ENCODE data around the gene RNF128. TPM values are rescaled to one million over a fixed set of nuclear protein-coding genes. Genes with fewer than 3 reads are reported as not detected.
"Not testable (repeated sequence)": the region's sequence is repeated elsewhere in the genome, so short reads cannot be mapped to it uniquely, and the experiment has no call there.

Gene RNF128
- total and polyA plus RNA-seq, 4 donors: 23.1 to 60.4 (median 43.5) TPM

DNA sequence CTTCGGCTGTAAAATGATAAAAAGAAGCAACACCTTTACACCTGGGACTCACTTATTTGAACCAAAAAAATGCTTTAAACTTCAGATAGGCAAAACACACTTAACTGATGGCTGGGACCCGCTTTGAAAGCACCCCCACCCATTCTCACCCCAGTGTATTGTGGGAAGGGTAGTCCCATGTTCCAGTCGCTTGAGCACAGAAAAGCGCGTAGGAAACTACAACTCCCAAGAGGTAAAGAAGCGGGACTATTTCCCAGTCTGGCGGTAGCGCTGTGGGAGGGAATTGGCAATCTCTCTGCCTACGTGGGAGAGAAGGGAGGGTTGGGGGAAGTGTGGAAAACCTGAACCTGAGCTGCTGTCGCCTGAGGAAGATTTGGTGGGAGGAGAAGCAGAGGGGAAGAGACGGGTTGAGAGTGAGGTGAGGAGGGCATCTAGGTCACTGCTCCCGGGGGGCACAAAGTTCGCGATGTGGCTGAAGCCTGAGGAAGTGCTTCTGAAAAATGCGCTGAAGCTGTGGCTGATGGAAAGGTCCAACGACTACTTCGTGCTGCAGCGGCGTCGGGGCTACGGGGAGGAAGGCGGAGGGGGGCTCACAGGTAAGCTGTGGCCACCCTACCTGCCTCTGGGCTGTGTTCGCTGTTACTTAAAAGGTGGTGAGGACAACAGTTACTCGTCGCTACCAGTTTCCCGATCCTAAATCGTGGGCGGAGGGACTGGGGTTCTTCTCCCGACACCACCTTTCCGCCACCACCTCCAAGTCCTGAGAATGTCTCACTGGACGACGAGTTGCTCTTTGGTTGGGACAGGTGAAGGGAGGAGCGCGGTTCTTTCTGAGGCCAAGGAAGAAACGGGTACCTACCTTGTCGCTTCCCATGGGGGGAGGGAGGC, 76.1 kb downstream of the RNF128 start, which contains the start of gene TBC1D8B (continued):
- peak; percentile 41 for TF ChIP-seq SP1 (IDR thresholded peaks at IDR 0.05)
- TF ChIP-seq RAD21 (IDR thresholded peaks at IDR 0.05): peak in 1 of 2 donors; percentile 6
- TF ChIP-seq FOXA2 (IDR thresholded peaks at IDR 0.05): no peak
- TF ChIP-seq, protein P1, sequence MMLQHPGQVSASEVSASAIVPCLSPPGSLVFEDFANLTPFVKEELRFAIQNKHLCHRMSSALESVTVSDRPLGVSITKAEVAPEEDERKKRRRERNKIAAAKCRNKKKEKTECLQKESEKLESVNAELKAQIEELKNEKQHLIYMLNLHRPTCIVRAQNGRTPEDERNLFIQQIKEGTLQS (IDR thresholded peaks at IDR 0.05): no peak
- TF ChIP-seq, protein P2, sequence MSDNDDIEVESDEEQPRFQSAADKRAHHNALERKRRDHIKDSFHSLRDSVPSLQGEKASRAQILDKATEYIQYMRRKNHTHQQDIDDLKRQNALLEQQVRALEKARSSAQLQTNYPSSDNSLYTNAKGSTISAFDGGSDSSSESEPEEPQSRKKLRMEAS (IDR thresholded peaks at IDR 0.05): peak; percentile 27
- peak; percentile 54 for TF ChIP-seq YY1 (IDR thresholded peaks at IDR 0.05)
- peak; percentile 35 to 36 for TF ChIP-seq HNF4A (conservative IDR thresholded peaks at IDR 0.05)
- peak; percentile 56 to 74 for TF ChIP-seq RXRA (IDR thresholded peaks at IDR 0.05)
- TF ChIP-seq FOXA1 (IDR thresholded peaks at IDR 0.05): no peak
- TF ChIP-seq NR2F2 (IDR thresholded peaks at IDR 0.05): peak; percentile 29

DNA sequence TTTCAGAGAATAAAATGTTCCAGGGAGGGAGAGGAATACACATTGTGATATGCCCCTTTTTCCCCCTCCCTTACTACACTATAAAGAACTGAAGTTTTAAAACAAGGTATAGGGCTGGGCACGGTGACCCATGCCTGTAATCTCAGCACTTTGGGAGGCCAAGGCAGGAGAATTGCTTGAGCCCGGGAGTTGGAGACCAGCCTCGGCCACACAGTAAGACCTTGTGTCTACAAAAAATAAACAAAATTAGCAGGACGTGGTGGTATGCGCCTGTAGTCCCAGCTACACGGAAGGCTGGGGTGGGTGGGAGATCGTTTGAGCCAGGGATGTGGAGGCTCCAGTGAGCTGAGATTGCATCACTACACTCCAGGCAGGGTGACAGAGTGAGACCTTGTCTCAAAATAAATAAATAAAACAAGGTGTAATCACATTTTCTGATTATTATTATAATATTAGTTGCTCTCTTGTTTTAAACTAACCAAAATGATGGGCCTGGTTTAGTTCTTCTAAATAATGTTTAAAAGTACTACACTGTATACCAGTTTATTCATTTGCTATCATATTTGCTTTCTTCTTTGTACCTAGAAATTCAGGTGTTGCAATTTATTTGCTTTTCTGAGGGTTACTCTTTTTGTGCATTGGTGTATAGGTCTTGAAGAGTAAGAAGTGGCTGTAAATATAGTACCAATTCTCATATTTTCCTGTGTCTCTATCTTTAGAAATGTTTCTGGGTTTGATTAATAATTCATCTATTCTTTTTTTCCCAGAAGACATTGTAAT, 84.8 kb downstream of the RNF128 start:
- 54% methylated on average over 7 of the region's 7 CpGs for WGBS
- no peak for DNase-seq (ENCODE audit: low spot score)
- Histone ChIP-seq H3K27me3 (ENCODE audit: control insufficient read depth in 4 of 4, insufficient read depth in 4 of 4, low read length in 3 of 4) (peaks cover 0 to 4% (median 0%) of the 10 kb centered on the region in 4 donors), H3K36me3 (ENCODE audit: control insufficient read depth in 4 of 4, insufficient read depth in 3 of 4, low read depth in 1 of 4, low read length in 3 of 4) (no peaks in the 10 kb centered on the region), H3K27ac (ENCODE audit: low read depth in 1 of 2, low read length in 2 of 2) (no peak overlapping the region), H3K9ac (ENCODE audit: low read depth in 1 of 2, low read length in 2 of 2) (no peak overlapping the region), H3K9me3 (ENCODE audit: control insufficient read depth in 4 of 4, low read length in 3 of 4) (no peaks in the 10 kb centered on the region), H3K4me1 (ENCODE audit: control insufficient read depth in 4 of 4, insufficient read depth in 4 of 4, low read length in 3 of 4) (peaks cover 0 to 2% (median under 1%) of the 10 kb centered on the region in 4 donors), H3K4me3 (ENCODE audit: low read depth in 1 of 3, low read length in 3 of 3) (no peak overlapping the region)
- TF ChIP-seq, protein P3, sequence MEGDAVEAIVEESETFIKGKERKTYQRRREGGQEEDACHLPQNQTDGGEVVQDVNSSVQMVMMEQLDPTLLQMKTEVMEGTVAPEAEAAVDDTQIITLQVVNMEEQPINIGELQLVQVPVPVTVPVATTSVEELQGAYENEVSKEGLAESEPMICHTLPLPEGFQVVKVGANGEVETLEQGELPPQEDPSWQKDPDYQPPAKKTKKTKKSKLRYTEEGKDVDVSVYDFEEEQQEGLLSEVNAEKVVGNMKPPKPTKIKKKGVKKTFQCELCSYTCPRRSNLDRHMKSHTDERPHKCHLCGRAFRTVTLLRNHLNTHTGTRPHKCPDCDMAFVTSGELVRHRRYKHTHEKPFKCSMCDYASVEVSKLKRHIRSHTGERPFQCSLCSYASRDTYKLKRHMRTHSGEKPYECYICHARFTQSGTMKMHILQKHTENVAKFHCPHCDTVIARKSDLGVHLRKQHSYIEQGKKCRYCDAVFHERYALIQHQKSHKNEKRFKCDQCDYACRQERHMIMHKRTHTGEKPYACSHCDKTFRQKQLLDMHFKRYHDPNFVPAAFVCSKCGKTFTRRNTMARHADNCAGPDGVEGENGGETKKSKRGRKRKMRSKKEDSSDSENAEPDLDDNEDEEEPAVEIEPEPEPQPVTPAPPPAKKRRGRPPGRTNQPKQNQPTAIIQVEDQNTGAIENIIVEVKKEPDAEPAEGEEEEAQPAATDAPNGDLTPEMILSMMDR (IDR thresholded peaks at IDR 0.05; ENCODE audit: low read depth, low read length, missing input control): no peak
- TF ChIP-seq RAD21 (IDR thresholded peaks at IDR 0.05) (no peak), JUND (IDR thresholded peaks at IDR 0.05) (no peak), FOXA2 (IDR thresholded peaks at IDR 0.05) (no peak), GABPA (IDR thresholded peaks at IDR 0.05 in 1 of 2, conservative IDR thresholded peaks at IDR 0.05 in 1 of 2) (no peak), FOXA1 (IDR thresholded peaks at IDR 0.05) (no peak), YY1 (IDR thresholded peaks at IDR 0.05) (no peak), SP1 (IDR thresholded peaks at IDR 0.05) (no peak), NR2F2 (IDR thresholded peaks at IDR 0.05) (no peak), HNF4G (IDR thresholded peaks at IDR 0.05) (no peak), HNF4A (conservative IDR thresholded peaks at IDR 0.05) (no peak), EGR1 (IDR thresholded peaks at IDR 0.05; ENCODE audit: low read depth in 2 of 2) (no peak), RXRA (IDR thresholded peaks at IDR 0.05) (no peak)
- TF ChIP-seq, protein P2 (IDR thresholded peaks at IDR 0.05): no peak
- TF ChIP-seq, protein P4, sequence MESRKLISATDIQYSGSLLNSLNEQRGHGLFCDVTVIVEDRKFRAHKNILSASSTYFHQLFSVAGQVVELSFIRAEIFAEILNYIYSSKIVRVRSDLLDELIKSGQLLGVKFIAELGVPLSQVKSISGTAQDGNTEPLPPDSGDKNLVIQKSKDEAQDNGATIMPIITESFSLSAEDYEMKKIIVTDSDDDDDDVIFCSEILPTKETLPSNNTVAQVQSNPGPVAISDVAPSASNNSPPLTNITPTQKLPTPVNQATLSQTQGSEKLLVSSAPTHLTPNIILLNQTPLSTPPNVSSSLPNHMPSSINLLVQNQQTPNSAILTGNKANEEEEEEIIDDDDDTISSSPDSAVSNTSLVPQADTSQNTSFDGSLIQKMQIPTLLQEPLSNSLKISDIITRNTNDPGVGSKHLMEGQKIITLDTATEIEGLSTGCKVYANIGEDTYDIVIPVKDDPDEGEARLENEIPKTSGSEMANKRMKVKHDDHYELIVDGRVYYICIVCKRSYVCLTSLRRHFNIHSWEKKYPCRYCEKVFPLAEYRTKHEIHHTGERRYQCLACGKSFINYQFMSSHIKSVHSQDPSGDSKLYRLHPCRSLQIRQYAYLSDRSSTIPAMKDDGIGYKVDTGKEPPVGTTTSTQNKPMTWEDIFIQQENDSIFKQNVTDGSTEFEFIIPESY (IDR thresholded peaks at IDR 0.05): no peak
- TF ChIP-seq, protein P5, sequence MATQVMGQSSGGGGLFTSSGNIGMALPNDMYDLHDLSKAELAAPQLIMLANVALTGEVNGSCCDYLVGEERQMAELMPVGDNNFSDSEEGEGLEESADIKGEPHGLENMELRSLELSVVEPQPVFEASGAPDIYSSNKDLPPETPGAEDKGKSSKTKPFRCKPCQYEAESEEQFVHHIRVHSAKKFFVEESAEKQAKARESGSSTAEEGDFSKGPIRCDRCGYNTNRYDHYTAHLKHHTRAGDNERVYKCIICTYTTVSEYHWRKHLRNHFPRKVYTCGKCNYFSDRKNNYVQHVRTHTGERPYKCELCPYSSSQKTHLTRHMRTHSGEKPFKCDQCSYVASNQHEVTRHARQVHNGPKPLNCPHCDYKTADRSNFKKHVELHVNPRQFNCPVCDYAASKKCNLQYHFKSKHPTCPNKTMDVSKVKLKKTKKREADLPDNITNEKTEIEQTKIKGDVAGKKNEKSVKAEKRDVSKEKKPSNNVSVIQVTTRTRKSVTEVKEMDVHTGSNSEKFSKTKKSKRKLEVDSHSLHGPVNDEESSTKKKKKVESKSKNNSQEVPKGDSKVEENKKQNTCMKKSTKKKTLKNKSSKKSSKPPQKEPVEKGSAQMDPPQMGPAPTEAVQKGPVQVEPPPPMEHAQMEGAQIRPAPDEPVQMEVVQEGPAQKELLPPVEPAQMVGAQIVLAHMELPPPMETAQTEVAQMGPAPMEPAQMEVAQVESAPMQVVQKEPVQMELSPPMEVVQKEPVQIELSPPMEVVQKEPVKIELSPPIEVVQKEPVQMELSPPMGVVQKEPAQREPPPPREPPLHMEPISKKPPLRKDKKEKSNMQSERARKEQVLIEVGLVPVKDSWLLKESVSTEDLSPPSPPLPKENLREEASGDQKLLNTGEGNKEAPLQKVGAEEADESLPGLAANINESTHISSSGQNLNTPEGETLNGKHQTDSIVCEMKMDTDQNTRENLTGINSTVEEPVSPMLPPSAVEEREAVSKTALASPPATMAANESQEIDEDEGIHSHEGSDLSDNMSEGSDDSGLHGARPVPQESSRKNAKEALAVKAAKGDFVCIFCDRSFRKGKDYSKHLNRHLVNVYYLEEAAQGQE (IDR thresholded peaks at IDR 0.05): no peak

DNA sequence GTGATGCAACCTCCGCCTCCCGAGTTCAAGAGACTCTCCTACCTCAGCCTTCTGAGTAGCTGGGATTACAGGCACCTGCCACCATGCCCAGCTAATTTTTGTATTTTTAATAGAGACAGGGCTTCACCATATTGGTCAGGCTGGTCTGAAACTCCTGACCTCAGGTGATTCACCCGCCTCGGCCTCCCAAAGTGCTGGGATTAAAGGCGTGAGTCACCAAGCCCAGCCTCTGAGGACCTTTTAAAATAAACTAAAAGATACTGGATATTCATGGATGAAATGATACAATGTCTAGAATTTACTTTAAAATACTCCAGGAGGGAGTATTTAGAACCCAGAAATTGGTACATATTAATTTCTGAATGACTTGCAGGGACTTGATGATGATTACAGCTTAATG, 86.4 kb downstream of the RNF128 start:
- DNase-seq (ENCODE audit: low spot score); H3K4me3 ChIP-seq (ENCODE audit: low read depth in 1 of 3, low read length in 3 of 3); H3K9ac ChIP-seq (ENCODE audit: low read depth in 1 of 2, low read length in 2 of 2); H3K9me3 ChIP-seq (ENCODE audit: control insufficient read depth in 4 of 4, low read length in 3 of 4); H3K27ac ChIP-seq (ENCODE audit: low read depth in 1 of 2, low read length in 2 of 2); H3K4me1 ChIP-seq (ENCODE audit: control insufficient read depth in 4 of 4, insufficient read depth in 4 of 4, low read length in 3 of 4); H3K36me3 ChIP-seq (ENCODE audit: control insufficient read depth in 4 of 4, insufficient read depth in 3 of 4, low read depth in 1 of 4, low read length in 3 of 4); H3K27me3 ChIP-seq (ENCODE audit: control insufficient read depth in 4 of 4, insufficient read depth in 4 of 4, low read length in 3 of 4): not testable (repeated sequence)
- WGBS: 93% methylated on average over 5 of the region's 5 CpGs

Measured in liver (tissue), 9 donors.